PC-9 (cell line): ENCODE data around the gene MAPK1. TPM values are rescaled to one million over a fixed set of nuclear protein-coding genes. Genes with fewer than 3 reads are reported as not detected.
"Not testable (repeated sequence)": the region's sequence is repeated elsewhere in the genome, so short reads cannot be mapped to it uniquely, and the experiment has no call there.

Experiments used
- BruUV-seq: library from RNA; stranded (reverse); fragments of 400-500 nt; replicated peaks from 2 replicates; lab custom pipeline; 2021; lab: Mats Ljungman, UMichigan
- CTCF ChIA-PET: fragments of 300-600 bp; sonication (Branson Sonifier 250); formaldehyde crosslinking; loops from one replicate; lab custom pipeline; 2022; ENCODE audit warnings: antibody characterized with exemption; lab: Charles Lee
- POLR2A ChIA-PET: fragments of 300-600 bp; sonication (Branson Sonifier 250); formaldehyde crosslinking; loops from one replicate; lab custom pipeline; 2022; ENCODE audit warnings: antibody characterized with exemption; ENCODE audit not compliant: unreplicated experiment; lab: Charles Lee
- DNase-seq, 2 experiments: peaks; one replicate each; pipeline versions ENCODE4 v3.0.0 to v3.0.0-alpha.2; 2015 to 2022; ENCODE audit warnings: mixed read lengths in 1 of 2
- H2AFZ ChIP-seq: fragments of 200-600 bp; sonication (generic); 2 replicates; pipeline ENCODE4 v1.8.1; 2017; ENCODE audit warnings: antibody characterized with exemption
- H3F3A ChIP-seq: fragments of 200-600 bp; sonication (generic); 2 replicates; pipeline ENCODE4 v1.8.1; 2017; ENCODE audit warnings: antibody characterized with exemption, mild to moderate bottlenecking, low read depth; ENCODE audit not compliant: insufficient read depth
- H3K27ac ChIP-seq: fragments of 200-600 bp; sonication (generic); 2 replicates; pipeline ENCODE4 v1.6.1; 2016; ENCODE audit warnings: mixed run types
- H3K27me3 ChIP-seq: fragments of 200-600 bp; sonication (generic); 2 replicates; pipeline ENCODE4 v1.6.1; 2016; ENCODE audit warnings: low read depth, mixed run types; ENCODE audit not compliant: insufficient read depth
- H3K36me3 ChIP-seq: fragments of 200-600 bp; sonication (generic); 2 replicates; pipeline ENCODE4 v1.6.1; 2016; ENCODE audit warnings: low read depth, mixed run types
- H3K4me1 ChIP-seq: fragments of 200-600 bp; sonication (generic); replicated peaks from 2 replicates; pipeline ENCODE4 v1.6.1; 2016; ENCODE audit warnings: mixed run types; ENCODE audit not compliant: insufficient read depth
- H3K4me2 ChIP-seq: fragments of 200-600 bp; sonication (generic); 2 replicates; pipeline ENCODE4 v1.6.1; 2017; ENCODE audit warnings: mixed run types
- H3K4me3 ChIP-seq: fragments of 200-600 bp; sonication (generic); 2 replicates; pipeline ENCODE4 v1.6.1; 2016; ENCODE audit warnings: mixed run types
- H3K79me2 ChIP-seq: fragments of 200-600 bp; sonication (generic); 2 replicates; pipeline ENCODE4 v1.6.1; 2017; ENCODE audit warnings: low read depth, mixed run types
- H3K9me2 ChIP-seq: fragments of 200-600 bp; sonication (generic); 2 replicates; pipeline ENCODE4 v1.8.1; 2017; ENCODE audit warnings: mild to moderate bottlenecking; ENCODE audit not compliant: insufficient read depth
- H3K9me3 ChIP-seq: fragments of 200-600 bp; sonication (generic); 2 replicates; pipeline ENCODE4 v1.8.1; 2016; ENCODE audit warnings: low read depth; ENCODE audit not compliant: insufficient read depth
- H4K20me1 ChIP-seq: fragments of 200-600 bp; sonication (generic); 2 replicates; pipeline ENCODE4 v1.8.1; 2017; ENCODE audit not compliant: insufficient read depth
- EZH2 ChIP-seq: fragments of 200-600 bp; sonication (generic); IDR thresholded peaks from 2 replicates; pipeline ENCODE4 v1.8.0; 2017; ENCODE audit warnings: antibody characterized with exemption, low read depth
- intact Hi-C: fragments of 100-400 bp; cut with micrococcal nuclease; formaldehyde crosslinking; loops from one replicate; pipeline ENCODE4 v1.10.0; 2022; ENCODE audit not compliant: unreplicated experiment
- total RNA-seq: library from RNA; stranded (reverse); gene quantifications from 2 replicates; pipeline ENCODE4 v1.2.3, GENCODE V29; 2021
- TF ChIP-seq, protein P1 (sequence below): fragments of 200-600 bp; sonication (generic); conservative IDR thresholded peaks from 2 replicates; pipeline ENCODE4 v1.6.1; 2017; ENCODE audit warnings: mixed run types, antibody characterized with exemption, mild to moderate bottlenecking, moderate library complexity

Gene MAPK1
- total RNA-seq, 1 experiment from 2014 or later, result 82.8 TPM

DNA sequence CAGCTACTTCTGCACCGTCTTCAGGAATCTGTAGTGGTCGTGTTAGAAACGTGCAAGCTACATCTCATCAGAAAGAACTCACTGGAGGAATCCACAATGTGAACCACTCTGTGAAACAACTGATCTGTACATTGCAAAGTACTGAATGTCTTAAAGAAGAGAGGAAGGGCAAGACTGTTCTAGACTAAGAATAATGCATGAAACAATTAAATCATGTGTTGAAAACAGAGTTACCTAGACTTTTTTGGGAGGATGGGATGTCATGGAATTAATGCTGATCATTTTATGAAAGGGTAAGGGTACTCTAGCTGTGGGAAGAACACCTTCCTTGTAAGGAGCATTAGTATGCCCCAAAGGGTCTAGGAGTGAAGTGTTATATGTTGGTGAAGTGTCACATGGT, 71.2 kb downstream of the MAPK1 start:
- no peaks in the 10 kb centered on the region for H3K79me2 ChIP-seq
- H2AFZ ChIP-seq, result no peak overlapping the region
- H3K4me3 ChIP-seq, result no peak overlapping the region
- no peaks in the 10 kb centered on the region for H3K4me1 ChIP-seq
- H3F3A ChIP-seq, result no peaks in the 10 kb centered on the region
- H3K9me2 ChIP-seq, result no peaks in the 10 kb centered on the region
- intact Hi-C loops, result no loop called here
- TF ChIP-seq, protein P1, sequence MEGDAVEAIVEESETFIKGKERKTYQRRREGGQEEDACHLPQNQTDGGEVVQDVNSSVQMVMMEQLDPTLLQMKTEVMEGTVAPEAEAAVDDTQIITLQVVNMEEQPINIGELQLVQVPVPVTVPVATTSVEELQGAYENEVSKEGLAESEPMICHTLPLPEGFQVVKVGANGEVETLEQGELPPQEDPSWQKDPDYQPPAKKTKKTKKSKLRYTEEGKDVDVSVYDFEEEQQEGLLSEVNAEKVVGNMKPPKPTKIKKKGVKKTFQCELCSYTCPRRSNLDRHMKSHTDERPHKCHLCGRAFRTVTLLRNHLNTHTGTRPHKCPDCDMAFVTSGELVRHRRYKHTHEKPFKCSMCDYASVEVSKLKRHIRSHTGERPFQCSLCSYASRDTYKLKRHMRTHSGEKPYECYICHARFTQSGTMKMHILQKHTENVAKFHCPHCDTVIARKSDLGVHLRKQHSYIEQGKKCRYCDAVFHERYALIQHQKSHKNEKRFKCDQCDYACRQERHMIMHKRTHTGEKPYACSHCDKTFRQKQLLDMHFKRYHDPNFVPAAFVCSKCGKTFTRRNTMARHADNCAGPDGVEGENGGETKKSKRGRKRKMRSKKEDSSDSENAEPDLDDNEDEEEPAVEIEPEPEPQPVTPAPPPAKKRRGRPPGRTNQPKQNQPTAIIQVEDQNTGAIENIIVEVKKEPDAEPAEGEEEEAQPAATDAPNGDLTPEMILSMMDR, result no peak
- no peak for TF ChIP-seq EZH2
- no peaks in the 10 kb centered on the region for H3K9me3 ChIP-seq
- H3K36me3 ChIP-seq, result no peaks in the 10 kb centered on the region
- ChIA-PET POLR2A (no interaction called here), CTCF (no interaction called here)
- BruUV-seq, result no TSS peak
- H3K27ac ChIP-seq, result no peak overlapping the region
- no peaks in the 10 kb centered on the region for H4K20me1 ChIP-seq
- no peak for DNase-seq
- H3K27me3 ChIP-seq, result no peaks in the 10 kb centered on the region
- no peak overlapping the region for H3K4me2 ChIP-seq

DNA sequence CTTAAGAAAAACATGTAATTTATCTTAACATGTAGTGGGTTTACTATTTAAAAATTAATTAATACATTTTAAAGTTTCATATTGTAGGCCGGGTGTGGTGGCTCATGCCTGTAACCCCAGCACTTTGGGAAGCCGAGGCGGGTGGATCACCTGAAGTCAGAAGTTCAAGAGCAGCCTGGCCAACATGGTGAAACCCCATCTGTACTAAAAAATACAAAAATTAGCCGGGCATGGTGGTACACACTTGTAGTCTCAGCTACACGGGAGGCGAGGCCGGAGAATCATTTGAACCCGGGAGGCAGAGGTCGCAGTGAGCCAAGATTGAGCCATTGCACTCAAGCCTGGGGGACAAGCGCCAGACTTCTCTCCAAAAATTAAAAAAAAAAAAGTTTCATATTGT, 73.7 kb downstream of the MAPK1 start:
- H3F3A ChIP-seq, H3K36me3 ChIP-seq, H3K4me1 ChIP-seq, H3K9me3 ChIP-seq, BruUV-seq, H2AFZ ChIP-seq, H3K27me3 ChIP-seq, DNase-seq, H4K20me1 ChIP-seq, intact Hi-C loops, H3K27ac ChIP-seq, CTCF ChIA-PET, H3K4me2 ChIP-seq, H3K9me2 ChIP-seq, POLR2A ChIA-PET, H3K4me3 ChIP-seq, H3K79me2 ChIP-seq: not testable (repeated sequence)

DNA sequence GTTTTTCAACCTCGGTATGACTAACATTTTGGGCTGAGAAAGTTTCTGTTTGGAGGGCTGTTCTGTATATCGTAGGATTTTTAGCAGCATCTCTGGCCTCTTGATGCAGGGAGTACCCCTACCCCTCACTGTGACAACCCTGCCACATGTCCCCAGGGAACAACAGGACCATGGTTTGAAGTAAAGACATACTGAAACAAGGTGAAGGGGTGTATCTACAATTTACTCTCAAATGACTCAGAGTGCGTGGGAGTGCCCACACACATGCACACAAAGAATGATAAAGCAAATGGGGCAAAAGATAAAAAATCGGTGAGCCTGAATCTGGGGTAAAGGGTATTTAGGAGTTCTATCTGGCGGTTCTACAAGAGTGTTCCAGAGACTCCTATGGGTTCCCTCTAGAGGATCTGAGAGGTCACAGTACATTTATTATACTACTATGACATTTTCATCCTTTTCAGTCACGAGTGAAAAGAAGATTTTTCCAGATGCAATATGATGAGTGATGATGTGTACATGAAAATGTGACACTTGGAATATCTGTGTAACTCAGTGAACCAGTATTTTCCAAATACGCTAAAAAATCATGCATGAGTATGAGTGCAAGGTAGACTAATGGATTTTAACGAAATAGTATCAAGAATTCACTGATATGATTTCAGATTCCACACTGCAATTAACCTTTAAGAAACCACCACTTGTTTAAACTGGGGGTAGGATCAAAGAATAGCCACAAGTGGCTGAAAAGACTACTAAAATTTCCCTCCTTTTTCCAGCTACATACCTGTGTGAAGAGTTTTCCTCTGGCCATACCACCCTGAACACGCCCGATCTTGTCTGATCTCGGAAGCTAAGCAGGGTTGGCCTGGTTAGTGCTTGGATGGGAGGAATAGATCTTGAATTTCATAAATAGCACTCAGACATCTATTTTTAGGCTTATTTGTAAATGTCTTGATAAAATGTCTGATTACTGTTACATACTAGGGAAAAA, 75.5 kb downstream of the MAPK1 start:
- Histone ChIP-seq H3K4me1 (no peaks in the 10 kb centered on the region), H3K9me2 (no peaks in the 10 kb centered on the region), H3K4me3 (no peak overlapping the region), H3F3A (0 out of 2 replicates have a peak, but pooled peaks cover 2% of the 10 kb centered on the region), H3K36me3 (no peaks in the 10 kb centered on the region), H3K4me2 (no peak overlapping the region), H2AFZ (no peak overlapping the region), H3K79me2 (no peaks in the 10 kb centered on the region), H3K9me3 (no peaks in the 10 kb centered on the region), H3K27ac (no peak overlapping the region), H3K27me3 (no peaks in the 10 kb centered on the region), H4K20me1 (no peaks in the 10 kb centered on the region)
- intact Hi-C loops, result no loop called here
- ChIA-PET POLR2A (interaction anchor here (0.7 kb wide), 1 partner anchor 44 kb away, joined by 4 read pairs; no protein-coding TSS in a partner anchor), CTCF (no interaction called here)
- no peak for DNase-seq
- TF ChIP-seq EZH2, result no peak
- TF ChIP-seq, protein P1, result no peak
- BruUV-seq, result no TSS peak

DNA sequence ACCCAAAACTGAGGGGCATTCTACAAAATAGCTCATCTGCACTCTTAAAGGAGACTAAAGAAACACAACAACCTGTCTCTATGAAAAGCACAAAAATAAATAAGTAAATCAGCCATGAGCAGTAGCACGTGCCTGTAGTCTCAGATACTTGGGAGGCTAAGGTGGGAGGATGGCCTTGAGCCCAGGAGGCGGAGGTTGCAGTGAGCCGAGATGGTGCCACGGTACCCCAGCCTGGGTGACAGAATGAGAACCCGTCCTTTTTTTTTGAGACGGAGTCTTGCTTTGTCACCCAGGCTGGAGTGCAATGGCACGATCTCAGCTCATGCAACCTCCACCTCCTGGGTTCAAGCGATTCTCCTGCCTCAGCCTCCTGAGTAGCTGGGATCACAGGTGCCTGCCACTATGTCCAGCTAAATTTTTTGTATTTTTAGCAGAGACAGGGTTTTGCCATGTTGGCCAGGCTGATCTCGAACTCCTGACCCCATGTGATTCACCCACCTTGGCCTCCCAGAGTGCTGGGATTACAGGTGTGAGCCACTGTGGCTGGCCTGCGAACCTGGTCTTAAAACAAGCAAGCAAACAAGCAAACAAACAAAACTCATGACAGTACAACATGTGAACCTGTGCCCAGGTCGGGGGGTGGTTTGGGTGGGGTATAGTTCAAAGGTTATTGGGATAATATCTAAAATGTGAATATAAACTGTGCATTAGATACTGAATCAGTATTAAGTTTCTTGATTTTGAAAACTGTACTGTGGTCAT, 76.4 kb downstream of the MAPK1 start:
- H3K4me1 ChIP-seq, H3F3A ChIP-seq, H3K27me3 ChIP-seq, H3K4me3 ChIP-seq, H3K27ac ChIP-seq, H4K20me1 ChIP-seq, DNase-seq, H3K9me3 ChIP-seq, H3K4me2 ChIP-seq, H3K9me2 ChIP-seq, H2AFZ ChIP-seq, BruUV-seq, H3K79me2 ChIP-seq, CTCF ChIA-PET, intact Hi-C loops, H3K36me3 ChIP-seq: not testable (repeated sequence)
- POLR2A ChIA-PET, result interaction anchor here (0.5 to 0.7 kb wide), 2 partner anchors 45 to 134 kb away, joined by 3 to 4 read pairs; no protein-coding TSS in a partner anchor
